ENCODE data around the gene TTC31. TPM values are rescaled to one million over a fixed set of nuclear protein-coding genes. Genes with fewer than 3 reads are reported as not detected.

TTC31 gene
- total RNA-seq, 4 donors from 2014 or later = 20.4 to 45.5 (median 27.4) TPM

DNA sequence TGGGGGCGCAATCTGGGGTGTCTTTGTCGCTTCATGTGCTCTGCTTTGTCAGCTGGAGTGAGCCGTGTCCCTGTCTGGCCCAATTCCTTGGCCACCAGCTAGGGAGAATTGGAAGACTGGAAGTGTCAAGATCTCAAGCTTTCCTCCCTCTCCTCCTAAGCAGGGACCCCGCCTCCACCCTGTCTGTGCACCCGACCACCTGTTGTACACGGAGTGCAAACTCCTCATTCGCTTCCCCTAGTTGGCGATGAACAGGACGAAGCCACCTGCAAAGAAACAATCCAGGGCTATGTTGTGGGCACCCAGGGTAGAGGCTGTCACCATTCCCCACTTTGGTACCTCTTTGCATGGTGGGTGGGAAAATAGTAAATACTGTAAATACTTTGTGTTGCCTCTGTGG, 44.9 kb downstream of the TTC31 start:
- 98% methylated on average over 9 of the region's 9 CpGs for WGBS
- Histone ChIP-seq H3K4me3 (no peak overlapping the region), H3K27me3 (no peaks in the 10 kb centered on the region), H3K36me3 (peaks cover 34% of the 10 kb centered on the region), H3K9me3 (no peaks in the 10 kb centered on the region), H3K4me1 (peaks cover 35% of the 10 kb centered on the region), H3K27ac (no peak overlapping the region)
- DNase-seq (ENCODE audit: low spot score in 2 of 2) = no peak
- TF ChIP-seq, protein P1, sequence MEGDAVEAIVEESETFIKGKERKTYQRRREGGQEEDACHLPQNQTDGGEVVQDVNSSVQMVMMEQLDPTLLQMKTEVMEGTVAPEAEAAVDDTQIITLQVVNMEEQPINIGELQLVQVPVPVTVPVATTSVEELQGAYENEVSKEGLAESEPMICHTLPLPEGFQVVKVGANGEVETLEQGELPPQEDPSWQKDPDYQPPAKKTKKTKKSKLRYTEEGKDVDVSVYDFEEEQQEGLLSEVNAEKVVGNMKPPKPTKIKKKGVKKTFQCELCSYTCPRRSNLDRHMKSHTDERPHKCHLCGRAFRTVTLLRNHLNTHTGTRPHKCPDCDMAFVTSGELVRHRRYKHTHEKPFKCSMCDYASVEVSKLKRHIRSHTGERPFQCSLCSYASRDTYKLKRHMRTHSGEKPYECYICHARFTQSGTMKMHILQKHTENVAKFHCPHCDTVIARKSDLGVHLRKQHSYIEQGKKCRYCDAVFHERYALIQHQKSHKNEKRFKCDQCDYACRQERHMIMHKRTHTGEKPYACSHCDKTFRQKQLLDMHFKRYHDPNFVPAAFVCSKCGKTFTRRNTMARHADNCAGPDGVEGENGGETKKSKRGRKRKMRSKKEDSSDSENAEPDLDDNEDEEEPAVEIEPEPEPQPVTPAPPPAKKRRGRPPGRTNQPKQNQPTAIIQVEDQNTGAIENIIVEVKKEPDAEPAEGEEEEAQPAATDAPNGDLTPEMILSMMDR (IDR thresholded peaks at IDR 0.05) = no peak
- TF ChIP-seq POLR2AphosphoS5 (IDR thresholded peaks at IDR 0.05) (no peak), EP300 (IDR thresholded peaks at IDR 0.05) (no peak), POLR2A (IDR thresholded peaks at IDR 0.05) (no peak)

DNA sequence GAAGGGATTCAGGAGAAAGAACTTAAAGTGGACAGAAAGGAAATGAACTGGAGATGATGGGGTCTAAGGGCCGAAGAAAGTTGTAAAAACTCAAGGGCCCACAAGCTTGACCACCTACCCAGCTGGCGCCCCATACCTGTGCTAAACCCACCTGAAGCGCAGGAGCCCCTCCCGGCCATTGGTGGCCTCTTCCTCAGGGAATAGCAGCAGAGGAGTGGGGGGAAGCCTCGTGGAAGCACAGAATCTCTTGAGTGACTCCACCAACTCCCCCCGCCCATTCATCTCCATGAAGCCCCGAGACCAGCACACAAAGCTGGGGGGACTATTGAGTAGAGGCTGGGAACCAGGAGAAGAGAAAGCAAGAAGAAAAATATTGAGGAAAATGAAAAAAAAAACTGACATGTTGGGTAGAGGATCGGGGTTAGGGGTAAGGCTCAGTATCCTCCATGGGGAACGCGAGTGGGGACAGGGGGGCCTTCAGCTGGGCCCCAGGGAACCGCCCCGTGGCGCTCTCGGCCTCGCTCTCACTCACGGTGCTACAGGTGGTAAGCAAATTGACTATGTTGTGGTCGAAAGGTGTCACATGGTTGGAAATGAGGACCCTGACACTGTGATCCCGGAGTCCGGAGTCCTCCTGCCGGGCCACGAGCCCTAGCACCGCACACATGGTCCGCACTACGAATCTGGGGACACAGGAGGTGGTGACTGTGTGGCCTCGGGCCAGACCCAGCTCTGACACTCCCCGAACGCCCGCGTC, 45.9 kb downstream of the TTC31 start:
- H3K4me3 ChIP-seq = peak overlapping the region; percentile 80
- peaks cover 44% of the 10 kb centered on the region for H3K36me3 ChIP-seq
- no peak for DNase-seq (ENCODE audit: low spot score in 2 of 2)
- 21% methylated on average over 23 of the region's 29 CpGs for WGBS
- H3K27me3 ChIP-seq = no peaks in the 10 kb centered on the region
- H3K27ac ChIP-seq = peak overlapping the region; percentile 92
- no peaks in the 10 kb centered on the region for H3K9me3 ChIP-seq
- H3K4me1 ChIP-seq = peaks cover 35% of the 10 kb centered on the region
- TF ChIP-seq POLR2A (IDR thresholded peaks at IDR 0.05) (no peak), POLR2AphosphoS5 (IDR thresholded peaks at IDR 0.05) (no peak), EP300 (IDR thresholded peaks at IDR 0.05) (no peak)
- TF ChIP-seq, protein P1 (IDR thresholded peaks at IDR 0.05) = no peak

- 0% methylated on average over 6 of the region's 87 CpGs for WGBS
- Histone ChIP-seq H3K27me3 (no peaks in the 10 kb centered on the region), H3K27ac (peak within 1 kb of the TSS; percentile 92), H3K36me3 (peaks cover 46% of the 10 kb centered on the region), H3K4me1 (peaks cover 35% of the 10 kb centered on the region), H3K4me3 (peak within 1 kb of the TSS; percentile 80), H3K9me3 (no peaks in the 10 kb centered on the region)
- TF ChIP-seq POLR2A (IDR thresholded peaks at IDR 0.05) = peak; percentile 48 to 73
- TF ChIP-seq EP300 (IDR thresholded peaks at IDR 0.05) = no peak
- peak; percentile 6 to 93 (median 84) for TF ChIP-seq POLR2AphosphoS5 (IDR thresholded peaks at IDR 0.05)
- DNase-seq (ENCODE audit: low spot score in 2 of 2) = peak; percentile 99
Observed at GRCh38 chr2:74529357-74530238, 46.7 kb downstream of the TTC31 start, which contains the start of the genes AUP1 and HTRA2. TSS of gene AUP1 (minus strand) at chr2:74529706. CDS start at chr2:74529629, 77 bp downstream. TSS of gene HTRA2 (plus strand) at chr2:74529933. CDS start at chr2:74530007, 74 bp downstream.

DNA sequence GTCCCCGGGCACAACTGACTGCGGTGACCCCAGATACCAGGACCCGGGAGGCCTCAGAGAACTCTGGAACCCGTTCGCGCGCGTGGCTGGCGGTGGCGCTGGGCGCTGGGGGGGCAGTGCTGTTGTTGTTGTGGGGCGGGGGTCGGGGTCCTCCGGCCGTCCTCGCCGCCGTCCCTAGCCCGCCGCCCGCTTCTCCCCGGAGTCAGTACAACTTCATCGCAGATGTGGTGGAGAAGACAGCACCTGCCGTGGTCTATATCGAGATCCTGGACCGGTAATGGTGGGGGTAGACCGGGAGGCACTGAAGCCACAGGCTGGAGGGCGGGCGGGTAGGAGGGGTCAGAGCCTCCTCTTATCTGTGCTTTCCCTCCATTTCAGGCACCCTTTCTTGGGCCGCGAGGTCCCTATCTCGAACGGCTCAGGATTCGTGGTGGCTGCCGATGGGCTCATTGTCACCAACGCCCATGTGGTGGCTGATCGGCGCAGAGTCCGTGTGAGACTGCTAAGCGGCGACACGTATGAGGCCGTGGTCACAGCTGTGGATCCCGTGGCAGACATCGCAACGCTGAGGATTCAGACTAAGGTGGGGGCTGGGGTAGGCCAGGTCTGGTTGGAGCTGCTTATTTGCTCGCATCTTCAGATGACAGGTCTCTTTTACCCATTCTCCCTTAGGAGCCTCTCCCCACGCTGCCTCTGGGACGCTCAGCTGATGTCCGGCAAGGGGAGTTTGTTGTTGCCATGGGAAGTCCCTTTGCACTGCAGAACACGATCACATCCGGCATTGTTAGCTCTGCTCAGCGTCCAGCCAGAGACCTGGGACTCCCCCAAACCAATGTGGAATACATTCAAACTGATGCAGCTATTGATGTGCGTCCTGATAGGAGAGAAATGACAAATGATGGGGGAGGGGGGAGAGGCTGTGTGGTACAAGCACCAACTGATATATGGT, 47.6 kb downstream of the TTC31 start:
- TF ChIP-seq EP300 (IDR thresholded peaks at IDR 0.05) = no peak
- TF ChIP-seq, protein P1 (IDR thresholded peaks at IDR 0.05) = no peak
- no peak for TF ChIP-seq POLR2AphosphoS5 (IDR thresholded peaks at IDR 0.05)
- no peak for TF ChIP-seq POLR2A (IDR thresholded peaks at IDR 0.05)
- peaks cover 45% of the 10 kb centered on the region for H3K36me3 ChIP-seq
- no peaks in the 10 kb centered on the region for H3K9me3 ChIP-seq
- peaks cover 35% of the 10 kb centered on the region for H3K4me1 ChIP-seq
- H3K27me3 ChIP-seq = no peaks in the 10 kb centered on the region
- H3K27ac ChIP-seq = peak overlapping the region; percentile 92
- peak overlapping the region; percentile 80 for H3K4me3 ChIP-seq
- peak in 1 of 2 donors; percentile 77 for DNase-seq (ENCODE audit: low spot score in 2 of 2)
- WGBS = 4% methylated on average over 26 of the region's 54 CpGs

GRCh38 chr2:74531666-74532065, 48.8 kb downstream of the TTC31 start:
- H3K4me3 ChIP-seq = no peak overlapping the region
- H3K9me3 ChIP-seq = no peaks in the 10 kb centered on the region
- TF ChIP-seq POLR2A (IDR thresholded peaks at IDR 0.05) (no peak), EP300 (IDR thresholded peaks at IDR 0.05) (no peak), POLR2AphosphoS5 (IDR thresholded peaks at IDR 0.05) (no peak)
- TF ChIP-seq, protein P1 (IDR thresholded peaks at IDR 0.05) = no peak
- no peaks in the 10 kb centered on the region for H3K27me3 ChIP-seq
- peaks cover 30% of the 10 kb centered on the region for H3K4me1 ChIP-seq
- 83% methylated on average over 7 of the region's 7 CpGs for WGBS
- DNase-seq (ENCODE audit: low spot score in 2 of 2) = no peak
- H3K27ac ChIP-seq = no peak overlapping the region
- H3K36me3 ChIP-seq = peaks cover 34% of the 10 kb centered on the region

Data from suprapubic skin (tissue), 4 donors.